GM21515 (cell line): ENCODE results near the gene CCND2.

Experiments
- ATAC-seq: cut with Tn5 transposase; IDR thresholded peaks from one replicate; pipeline ENCODE4 v1.9.1; 2021; ENCODE audit not compliant: unreplicated experiment

The CCND2 gene

DNA sequence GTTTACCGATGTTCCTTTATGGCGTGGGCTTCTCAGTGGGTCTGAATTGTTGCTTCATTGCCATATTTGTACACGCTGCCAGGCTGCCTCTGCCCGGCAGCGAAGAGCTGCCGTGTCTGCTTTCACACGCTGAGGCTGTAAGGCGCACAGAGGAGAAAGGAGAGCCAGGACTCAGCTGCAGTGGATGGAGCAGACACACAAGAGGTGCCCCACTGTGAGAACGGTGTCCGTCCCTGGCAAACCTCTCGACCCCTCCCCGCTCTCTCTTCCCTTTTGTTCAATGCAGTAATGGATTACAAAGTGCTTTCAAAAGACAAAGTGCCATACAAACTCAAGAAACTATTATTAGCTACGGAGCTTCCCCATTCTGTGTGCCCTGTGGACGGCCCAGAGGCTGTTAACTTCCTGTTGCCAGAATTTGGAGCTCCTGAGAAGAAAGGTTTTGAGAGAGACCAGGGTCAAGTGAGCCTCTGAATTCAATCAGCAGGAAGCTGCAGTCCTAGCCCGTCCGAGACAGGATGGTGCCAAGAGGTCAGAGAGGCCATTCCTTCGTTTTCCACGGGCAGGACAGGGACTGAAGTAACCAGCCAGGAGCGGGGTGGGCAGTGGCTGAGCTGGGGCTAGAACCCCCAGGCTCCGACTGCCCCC lies 15.8 kb downstream of the CCND2 start:
- ATAC-seq: no peak

DNA sequence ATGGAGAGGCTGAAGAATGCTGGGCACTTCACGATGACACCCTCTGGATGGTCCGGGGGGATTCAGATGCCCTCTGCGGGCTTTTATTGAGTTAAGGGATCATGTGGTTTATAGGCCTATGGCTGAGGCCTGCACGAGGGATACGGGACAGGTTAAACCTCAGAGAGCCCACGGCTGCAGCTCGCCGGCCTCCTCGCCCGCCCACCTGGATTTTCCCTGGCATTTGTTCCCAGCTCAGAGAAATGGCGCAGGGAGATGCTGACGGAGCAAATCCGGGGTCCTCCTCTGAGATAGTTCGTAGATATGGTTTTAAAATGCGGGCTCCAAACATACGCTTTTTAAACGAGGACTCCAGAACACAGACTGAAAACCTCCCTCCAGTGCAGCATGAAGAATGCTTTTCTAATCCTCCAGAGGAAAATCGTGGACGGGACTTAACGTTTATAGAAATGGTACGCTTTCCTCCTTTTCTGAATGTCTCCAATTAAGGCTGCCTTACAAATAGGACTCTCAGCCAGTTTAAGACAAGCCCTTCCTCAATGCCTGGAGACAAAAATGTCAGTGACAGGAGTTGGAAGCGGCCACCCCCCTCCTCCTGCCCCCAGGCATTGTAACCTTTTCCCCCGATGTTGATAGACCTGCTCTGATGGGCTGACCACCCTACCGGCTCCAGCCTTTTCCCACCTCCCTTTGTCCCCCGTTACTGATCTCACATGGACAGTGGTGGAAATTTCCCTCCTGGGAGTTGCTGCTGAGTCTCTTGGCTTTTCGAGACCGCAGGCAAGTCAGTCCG lies 16.6 kb downstream of the CCND2 start:
- ATAC-seq: no peak

DNA sequence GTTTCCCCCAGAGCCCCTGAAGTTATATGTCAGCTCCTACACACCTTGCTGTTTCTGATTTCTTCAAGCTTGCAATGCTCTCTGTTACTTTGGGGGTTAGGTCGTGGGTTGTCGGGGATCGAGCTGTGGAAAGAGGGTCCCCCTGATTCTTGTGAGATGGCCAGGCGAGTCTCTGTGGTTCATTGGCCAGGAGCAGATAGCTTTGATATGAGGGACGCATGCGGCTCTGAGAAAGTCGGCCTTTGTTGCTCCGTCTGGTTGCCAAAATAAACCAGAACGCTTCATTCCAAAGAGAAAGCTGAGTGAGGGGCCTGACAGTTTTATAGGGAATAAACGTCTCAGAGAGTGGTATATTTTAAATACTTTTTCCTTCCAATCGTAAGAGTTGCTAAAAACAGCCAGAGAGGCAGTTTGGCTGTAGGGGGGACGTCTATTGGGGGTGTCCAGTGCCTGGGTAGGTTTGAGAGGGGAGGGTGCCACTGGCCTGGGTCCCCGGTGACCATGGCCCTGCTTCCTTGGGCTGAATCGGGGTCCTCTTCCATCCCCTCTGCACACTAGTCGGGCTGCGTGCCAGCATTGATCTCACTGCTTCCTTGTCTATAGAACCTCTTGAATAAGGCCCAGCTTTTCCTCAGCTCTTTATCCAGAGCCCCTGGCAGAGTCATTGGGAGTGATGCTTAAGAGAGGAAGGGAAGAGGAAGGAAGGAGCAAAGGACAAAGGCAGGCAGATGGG lies 18.9 kb downstream of the CCND2 start:
- ATAC-seq: no peak

DNA sequence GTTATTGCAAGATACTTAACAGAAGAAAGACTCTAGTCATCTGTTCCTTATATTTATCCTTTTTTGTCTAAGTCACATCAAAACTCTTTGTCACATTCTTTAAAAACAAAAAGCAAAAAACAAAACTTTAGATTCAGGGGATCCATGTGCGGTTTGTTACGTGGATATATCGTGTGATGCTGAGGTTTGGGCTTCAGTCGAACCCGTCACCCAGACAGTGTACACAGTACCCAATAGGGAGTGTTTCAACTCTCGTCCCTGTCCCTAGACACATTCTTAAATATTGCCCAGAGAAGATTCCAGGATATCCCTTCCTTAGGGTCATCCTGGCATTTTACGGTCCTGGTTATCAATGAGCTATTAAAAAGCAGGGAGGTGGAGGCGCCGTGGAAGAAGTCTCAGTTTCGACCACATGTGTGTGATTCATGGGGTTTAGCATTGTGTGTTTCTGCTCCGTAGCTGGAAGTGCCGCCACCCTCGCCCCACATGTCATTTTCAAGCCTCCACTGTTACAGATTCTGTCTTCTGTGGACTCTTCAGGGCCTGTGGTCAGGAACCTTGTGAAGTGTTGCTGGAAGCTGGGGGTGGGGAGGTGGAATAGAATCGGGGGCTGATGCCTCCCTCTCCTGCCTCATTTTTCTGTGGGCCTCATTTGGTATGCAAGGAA lies 19.9 kb downstream of the CCND2 start:
- ATAC-seq: no peak

DNA sequence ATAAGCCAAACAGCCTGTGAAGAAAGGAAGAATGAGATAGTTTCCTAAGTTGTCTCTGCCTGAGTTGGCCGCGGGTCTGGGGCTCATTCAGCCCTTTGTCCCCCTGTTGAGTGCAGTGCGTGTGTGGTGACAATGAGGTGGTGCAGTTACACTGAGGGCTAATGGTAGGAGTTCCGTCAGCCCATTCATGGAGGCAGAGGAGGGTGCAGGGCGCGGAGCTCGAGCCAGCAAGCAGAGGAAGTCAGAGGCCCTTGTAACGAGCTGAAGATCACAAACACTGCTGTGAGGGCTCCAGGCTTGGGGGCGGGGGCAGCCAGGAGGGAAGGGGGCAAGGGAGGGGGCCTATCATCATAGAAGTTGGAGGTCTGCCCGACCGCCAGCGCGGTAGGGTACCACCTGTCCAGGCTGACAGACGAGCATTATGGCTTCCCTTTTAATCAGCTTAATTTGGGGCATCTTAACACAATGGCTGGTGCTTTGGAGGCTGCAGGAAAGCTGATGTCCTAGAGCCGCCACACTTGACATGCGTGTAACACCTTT lies 20.5 kb downstream of the CCND2 start:
- ATAC-seq: no peak

DNA sequence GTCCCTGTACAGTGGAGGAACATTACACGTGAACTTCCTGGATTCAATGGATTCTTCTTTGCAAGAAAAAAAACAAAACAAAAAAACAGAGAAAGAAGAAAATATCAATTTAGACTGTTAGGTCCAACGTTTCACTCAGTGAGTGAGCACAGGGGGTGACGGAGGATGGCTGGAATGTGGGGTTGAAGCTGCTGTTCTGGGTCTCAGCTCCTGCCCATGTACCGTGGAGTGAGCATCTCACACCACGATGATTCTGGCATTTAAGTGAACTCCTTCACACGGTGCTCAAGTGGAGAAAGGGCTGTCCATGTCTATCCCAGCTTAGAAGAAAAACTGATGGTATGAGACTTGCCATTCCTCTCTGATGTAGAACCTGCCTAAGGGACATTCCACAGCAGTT lies 23.2 kb downstream of the CCND2 start:
- ATAC-seq: no peak

DNA sequence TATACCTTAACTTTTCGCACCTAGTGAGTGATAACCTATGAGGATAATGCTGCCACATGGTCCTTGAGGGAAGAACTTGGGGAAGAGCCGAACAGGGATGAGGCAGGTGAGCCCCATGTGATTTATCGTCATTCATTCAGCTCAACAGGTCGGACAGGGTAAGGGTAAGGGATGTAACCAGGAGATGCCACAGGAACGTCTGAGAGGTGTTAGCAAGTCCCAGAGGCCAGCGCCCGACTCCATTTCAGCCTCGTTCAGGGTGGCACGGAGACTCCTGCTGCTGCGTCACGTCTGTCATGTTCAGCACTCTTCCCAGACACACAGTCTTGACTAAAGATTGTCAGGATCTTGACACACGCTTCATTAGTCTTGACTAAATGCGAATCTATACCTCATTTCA lies 24.1 kb downstream of the CCND2 start:
- no peak for ATAC-seq

DNA sequence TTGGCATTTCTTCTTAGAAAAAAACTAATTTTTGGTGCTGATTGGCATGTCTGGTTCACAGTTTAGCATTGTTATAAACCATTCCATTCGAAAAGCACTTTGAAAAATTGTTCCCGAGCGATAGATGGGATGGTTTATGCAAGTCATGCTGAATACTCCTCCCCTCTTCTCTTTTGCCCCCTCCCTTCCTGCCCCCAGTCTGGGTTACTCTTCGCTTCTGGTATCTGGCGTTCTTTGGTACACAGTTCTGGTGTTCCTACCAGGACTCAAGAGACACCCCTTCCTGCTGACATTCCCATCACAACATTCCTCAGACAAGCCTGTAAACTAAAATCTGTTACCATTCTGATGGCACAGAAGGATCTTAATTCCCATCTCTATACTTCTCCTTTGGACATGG lies 27.3 kb downstream of the CCND2 start:
- ATAC-seq: no peak

DNA sequence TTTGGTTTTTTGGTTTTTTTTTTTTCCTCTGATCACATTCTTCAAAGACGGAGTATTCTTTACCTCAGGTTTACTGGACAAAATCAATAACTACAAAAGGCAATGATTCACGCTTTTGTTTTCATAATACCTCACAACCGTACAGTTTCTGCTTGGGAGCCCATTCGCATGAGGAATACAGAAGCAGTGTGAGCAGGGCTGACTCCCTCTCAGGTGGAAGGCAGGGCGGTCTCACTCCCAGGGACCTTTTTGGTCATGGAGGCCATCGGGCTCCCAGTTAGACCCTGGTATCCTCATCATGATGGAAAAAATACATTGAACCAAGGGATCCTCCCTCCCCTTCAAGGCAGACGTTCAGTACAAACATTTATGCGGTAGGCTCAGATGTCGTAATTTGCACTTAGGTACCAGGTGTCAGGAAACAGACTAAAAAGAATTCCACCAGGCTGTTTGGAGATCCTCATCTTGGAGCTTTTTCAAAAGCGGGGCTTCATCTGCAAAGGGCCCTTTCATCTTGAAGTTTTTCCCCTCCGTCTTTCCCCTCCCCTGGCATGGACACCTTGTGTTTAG lies 28.5 kb downstream of the CCND2 start:
- no peak for ATAC-seq

DNA sequence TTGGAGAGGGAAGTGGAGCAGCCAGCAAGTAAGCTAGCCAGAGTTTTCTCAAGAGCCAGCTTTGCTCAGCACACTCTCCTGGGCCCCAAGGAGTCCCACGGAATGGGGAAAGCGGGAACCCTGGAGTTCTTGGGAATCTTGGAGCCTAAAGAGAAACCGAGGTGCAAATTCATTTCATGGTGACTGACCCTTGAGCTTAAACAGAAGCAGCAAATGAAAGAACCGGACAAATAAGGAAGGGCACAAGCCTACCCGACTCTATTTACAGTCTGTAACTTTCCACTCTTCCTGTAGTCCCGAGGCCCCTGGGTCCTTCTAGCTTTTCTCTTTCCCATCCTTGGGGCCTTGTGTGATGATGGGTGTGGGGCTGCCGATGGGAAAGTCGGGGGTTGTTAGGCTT lies 29.3 kb downstream of the CCND2 start:
- ATAC-seq: no peak

DNA sequence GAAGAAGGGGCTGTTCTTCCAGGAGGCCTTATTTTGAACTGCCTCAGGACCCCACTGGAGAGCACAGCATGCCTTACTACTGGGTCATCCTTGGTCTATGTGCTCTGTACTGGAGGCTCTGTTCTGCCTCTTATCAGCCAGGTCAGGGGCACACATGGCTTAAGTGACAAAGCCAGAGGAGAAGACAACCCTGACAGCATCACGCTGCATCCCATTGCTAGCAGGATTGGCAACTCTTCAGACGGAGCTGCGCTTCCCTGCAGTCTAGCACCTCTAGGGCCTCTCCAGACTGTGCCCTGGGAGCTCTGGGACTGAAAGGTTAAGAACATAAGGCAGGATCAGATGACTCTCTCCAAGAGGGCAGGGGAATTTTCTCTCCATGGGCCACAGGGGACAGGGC lies 30.2 kb downstream of the CCND2 start:
- no peak for ATAC-seq

DNA sequence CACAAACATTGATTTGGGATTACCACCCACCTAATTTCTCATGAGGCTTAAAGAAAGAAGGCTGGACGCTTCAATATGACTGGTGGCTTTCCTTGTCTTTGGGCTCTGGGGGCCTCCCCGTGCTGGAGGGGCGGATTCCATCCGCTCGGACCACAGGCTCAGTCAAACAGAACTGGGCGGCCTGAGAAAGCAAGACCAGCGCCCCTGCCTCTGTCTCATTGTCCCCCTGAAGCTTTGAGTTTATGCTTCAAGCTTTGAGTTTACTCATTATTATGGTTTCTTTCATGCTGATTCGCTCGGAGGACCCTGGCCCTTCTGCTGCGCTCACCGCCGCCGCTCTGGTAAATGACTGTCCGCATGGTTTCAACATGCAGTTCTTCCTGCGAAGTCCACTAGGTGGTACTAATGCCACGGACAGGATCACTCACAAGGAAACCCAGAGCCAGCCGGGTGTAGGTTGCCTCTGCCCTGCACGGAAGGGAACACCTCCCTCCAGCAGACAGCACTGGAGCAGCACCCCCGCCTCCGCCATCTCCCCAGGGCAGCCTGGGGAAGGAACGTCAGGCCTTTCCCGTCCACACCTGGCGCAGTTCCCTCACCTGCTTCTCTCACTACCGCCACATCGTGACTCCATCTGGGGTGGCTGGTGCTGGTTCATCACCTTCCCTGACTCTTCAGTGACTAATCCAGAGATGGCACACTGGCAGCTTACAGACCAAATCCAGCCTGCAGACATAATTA lies 34.2 kb downstream of the CCND2 start:
- no peak for ATAC-seq

DNA sequence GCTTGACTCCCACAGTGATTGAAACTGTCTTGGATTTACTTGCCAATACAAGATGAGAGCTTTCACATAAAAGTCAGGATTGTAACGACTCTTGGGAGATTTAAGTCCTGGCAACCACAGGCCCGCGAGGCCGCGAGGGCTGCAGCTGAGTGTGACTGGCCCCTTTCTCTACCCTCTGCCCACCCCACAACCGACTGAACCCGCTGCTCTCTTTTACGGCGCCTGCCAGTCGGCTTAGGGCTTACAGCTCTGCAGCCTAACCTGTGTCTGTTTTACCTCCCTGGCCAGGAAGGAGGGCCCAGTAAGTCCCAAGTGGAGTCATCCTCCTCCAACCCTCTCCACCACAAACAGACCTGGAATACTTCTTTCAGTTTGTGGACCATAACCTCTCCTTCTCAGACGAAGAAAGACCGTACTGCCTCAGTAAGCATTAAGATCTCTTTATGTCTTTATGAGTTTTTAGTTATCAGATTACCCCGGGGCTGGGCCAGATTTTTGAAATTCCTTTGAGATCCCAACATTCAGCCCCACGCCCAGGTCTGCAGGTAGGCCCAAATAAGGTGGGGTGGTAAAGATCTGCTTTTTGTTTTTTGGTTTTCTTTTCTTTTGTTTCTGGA lies 34.9 kb downstream of the CCND2 start:
- no peak for ATAC-seq

DNA sequence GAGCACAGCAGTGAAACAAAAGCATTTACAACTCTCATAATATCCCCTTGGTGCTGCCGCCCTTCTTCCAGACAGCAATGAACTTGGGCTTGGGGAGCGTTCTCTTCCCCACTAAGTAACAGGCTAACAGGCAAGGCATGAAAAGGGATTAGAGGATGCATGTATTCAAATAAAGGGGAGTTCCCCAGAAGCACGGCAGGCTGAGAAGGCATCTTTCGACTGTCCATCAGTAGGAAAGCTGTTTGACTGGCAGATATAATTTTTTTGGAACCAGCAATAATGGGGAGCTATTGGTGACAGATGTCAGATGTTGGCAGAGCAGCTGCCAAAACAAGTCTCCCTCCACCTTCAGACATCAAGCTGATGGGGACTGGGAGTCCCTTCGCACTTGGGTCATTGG lies 38.2 kb downstream of the CCND2 start:
- ATAC-seq: no peak

DNA sequence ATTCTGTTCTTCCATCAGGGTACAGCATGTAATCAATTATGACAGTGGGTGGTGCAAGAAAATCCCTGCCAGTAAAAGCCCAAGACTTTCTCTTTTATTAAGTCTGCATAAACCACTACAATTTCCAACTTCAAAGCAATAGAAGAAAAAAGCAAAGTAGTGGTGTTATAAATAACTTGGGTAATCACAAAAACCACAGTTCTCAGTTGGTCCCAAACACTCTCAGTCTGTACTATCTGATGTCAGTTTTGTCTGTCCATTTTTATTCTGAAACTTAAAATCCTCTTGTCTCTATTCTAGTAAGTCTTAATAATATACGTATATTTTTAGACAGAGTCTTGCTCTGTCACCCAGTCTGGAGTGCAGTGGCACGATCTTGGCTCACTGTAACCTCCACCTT lies 38.7 kb downstream of the CCND2 start:
- ATAC-seq: no peak

DNA sequence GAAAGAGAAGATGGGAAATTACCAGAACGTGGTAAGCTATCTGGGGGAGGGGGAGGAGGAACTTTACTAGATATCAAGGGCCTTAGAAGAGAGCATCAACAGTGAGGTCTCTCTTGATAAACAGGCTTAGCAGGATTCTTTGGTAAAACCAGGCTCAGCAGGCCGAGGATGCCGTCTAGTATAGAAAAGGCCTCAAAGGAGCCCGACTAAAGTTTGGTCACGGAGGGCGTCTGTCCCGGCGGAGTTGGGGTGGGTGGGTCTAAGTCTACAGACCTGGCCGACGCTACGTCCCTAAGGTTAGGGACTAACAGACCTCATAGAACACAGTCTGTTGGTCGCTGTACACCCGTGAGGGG lies 46.9 kb downstream of the CCND2 start:
- ATAC-seq: peak; percentile 40

DNA sequence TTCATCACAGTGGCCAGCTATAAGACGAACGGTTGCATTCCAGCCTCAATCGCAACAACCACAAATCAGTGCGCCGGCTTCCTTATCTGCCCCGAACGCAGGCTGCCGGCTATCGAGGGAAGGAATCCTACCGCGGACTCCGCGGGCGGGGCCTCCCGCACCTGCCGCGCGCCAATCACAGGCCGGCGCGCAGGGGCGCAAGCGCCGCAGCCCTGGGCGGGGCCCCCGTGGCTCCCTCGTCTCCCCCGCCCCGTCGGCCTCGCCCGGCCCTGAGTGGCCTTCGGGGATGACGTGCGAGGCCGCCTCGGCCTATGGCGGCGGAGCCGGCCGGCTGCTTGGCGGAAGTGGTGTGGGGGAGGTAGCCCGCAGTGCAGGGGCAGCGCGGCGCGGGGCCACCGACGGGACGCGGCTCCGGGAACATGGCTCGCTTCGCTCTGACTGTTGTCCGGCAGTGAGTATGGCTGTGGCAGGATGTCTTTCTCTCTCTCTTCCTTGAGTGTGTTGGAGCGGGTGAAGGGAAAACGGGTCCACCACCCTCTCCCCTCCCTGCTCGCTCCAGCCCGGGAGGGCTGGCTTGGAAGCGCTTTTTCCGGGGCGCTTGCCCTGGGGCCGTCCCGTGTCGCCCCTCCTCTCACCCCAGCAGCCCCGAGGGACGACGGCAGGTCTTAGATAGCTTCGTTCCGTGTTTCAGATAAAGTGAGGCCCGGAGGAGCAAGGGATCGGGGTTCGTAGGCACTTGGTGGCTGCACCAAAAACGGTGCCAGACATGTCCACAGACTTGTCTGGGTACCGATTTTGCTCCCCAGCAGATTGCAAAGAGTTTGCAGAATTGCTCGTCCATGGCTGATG lies 47.5 kb downstream of the CCND2 start, which contains the start of gene TIGAR:
TSS of gene TIGAR (plus strand) at position 361 of the 849 bp plus-strand sequence. CDS start at position 420, 59 bp downstream.
- ATAC-seq: peak; percentile 92

DNA sequence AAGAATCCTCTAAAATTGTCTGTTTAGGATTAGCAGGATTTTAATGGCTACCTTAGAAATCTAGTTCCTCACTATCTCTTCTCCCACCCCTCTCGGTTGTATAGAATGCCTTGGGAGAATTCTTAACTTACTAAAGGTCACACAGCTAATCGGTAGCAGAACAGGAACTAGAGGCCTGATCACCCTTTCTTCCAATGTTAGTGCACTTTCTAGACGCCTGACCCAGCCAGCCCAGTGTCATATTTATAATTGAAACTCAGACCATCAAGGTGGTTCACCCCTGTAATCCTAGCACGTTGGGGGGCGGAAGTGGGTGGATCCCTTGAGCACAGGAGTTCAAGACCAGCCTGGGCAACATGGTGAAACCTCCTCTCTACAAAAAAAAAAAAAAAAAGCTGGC lies 49.2 kb downstream of the CCND2 start:
- no peak for ATAC-seq
